Pancreas (tissue), 10 donors: Measurements from ENCODE around the gene ST6GAL1. TPM values are rescaled to one million over a fixed set of nuclear protein-coding genes. Genes with fewer than 3 reads are reported as not detected.

ENCODE experiments used
- ATAC-seq, 4 donors: fragments of 200-7000 bp; cut with Tn5 transposase; one replicate each; pipeline versions ENCODE4 v1.8.0 to v1.9.1; 2020; ENCODE audit warnings: mild to moderate bottlenecking in 4 of 4, moderate library complexity in 4 of 4
- DNase-seq, 6 donors: peaks; one replicate each; pipeline ENCODE4 v3.0.0-alpha.2; 2020
- FAIRE-seq: peaks from 2 replicates; lab custom pipeline; 2012; peaks lifted over from hg19 to GRCh38; lab: Jason Lieb, UNC
- H3K27ac ChIP-seq, 4 donors: fragments of 200-600 bp; sonication (generic); 1 replicate in 3 of 4; 2 replicates in 1 of 4; pipeline versions ENCODE4 v1.5.0 to v1.8.0; 2020
- H3K27me3 ChIP-seq, 4 donors: fragments of 200-600 bp; one replicate each; pipeline ENCODE4 v1.8.0; 2021
- H3K36me3 ChIP-seq, 3 donors: fragments of 200-600 bp; sonication (generic) in 1 of 3; one replicate each; pipeline versions ENCODE4 v1.5.0 to v1.8.0; 2020 to 2021
- H3K4me1 ChIP-seq, 3 donors: fragments of 200-600 bp; one replicate each; pipeline ENCODE4 v1.8.0; 2021
- H3K4me3 ChIP-seq, 4 donors: fragments of 200-600 bp; sonication (generic) in 2 of 4; one replicate each; pipeline versions ENCODE4 v1.5.0 to v1.8.0; 2020 to 2021
- H3K9me3 ChIP-seq, 4 donors: fragments of 200-600 bp; one replicate each; pipeline ENCODE4 v1.8.0; 2021
- CTCF ChIP-seq, 4 donors: fragments of 200-600 bp; sonication (generic) in 3 of 4; IDR thresholded peaks; one replicate each; pipeline versions ENCODE4 v1.5.0 to v1.8.0; 2021; ENCODE audit warnings: antibody characterized with exemption in 4 of 4
- WGBS, 2 donors: extraction: QIAGEN DNeasy Blood & Tissue Kit; methylation state at CpG; one replicate each; pipeline ENCODE4 v1.1.7; 2013; 5-methylcytosine and 5-hydroxymethylcytosine counted together
- intact Hi-C, 3 donors: fragments of 100-400 bp; cut with DNase I; formaldehyde crosslinking; loops; one replicate each; pipeline versions ENCODE4 v1.11.1 to v1.14.2; 2022
- polyA plus RNA-seq, 2 donors: library from polyadenylated mRNA; stranded (reverse); fragments of 200-250 nt; gene quantifications; one replicate each; pipeline ENCODE4 v1.2.3, GENCODE V29; 2013
- total RNA-seq, 6 donors: library from RNA; stranded (reverse); fragmentation: NEBNext Ultra II Directional in 4 of 6; extraction: Animal tissue kit (Norgen Biotek cat#: 25700) in 4 of 6; gene quantifications; one replicate each; pipeline versions ENCODE4 v1.2.1 to v1.2.4, GENCODE V29; 2021 to 2023
- donor health status: healthy with polysubstance abuse.
- donor health status: DM: no; HTN: no; CAD: no; lungs with moderate emphysema.
- donor health status: DM: no; HTN: no; CAD: no.
- donor health status: control.
- donor health status: control.
- donor health status: Bipolar disorder and iron deficiency.
- donor health status: DM: yes; HTN: yes; CAD: no.
- donor health status: DM: no; HTN: no; CAD: no.
- donor health status: DM: no; HTN: no; CAD: no.
- donor health status: DM: yes; HTN: yes; CAD: no.

ST6GAL1 gene
- total and polyA plus RNA-seq, 8 donors = 4.8 to 36.6 (median 8.3) TPM

GRCh38 chr3:187066228-187066995 is 136.1 kb downstream of the ST6GAL1 start:
- intact Hi-C loops = no loop called here
- DNase-seq (no peak), ATAC-seq (no peak), FAIRE-seq (no peak)
- TF ChIP-seq CTCF (IDR thresholded peaks at IDR 0.05) = no peak
- WGBS, 2 donors = 75 to 77% methylated on average over 7 of the region's 7 CpGs
- Histone ChIP-seq H3K36me3 (no peaks in the 10 kb centered on the region), H3K4me3 (no peak overlapping the region), H3K27me3 (no peaks in the 10 kb centered on the region), H3K27ac (no peak overlapping the region), H3K4me1 (peaks cover 0 to 7% (median 5%) of the 10 kb centered on the region in 3 donors), H3K9me3 (peaks cover 0 to 1% (median 0%) of the 10 kb centered on the region in 4 donors)

GRCh38 chr3:187068787-187069186 is 138.5 kb downstream of the ST6GAL1 start:
- Histone ChIP-seq H3K27me3 (no peaks in the 10 kb centered on the region), H3K4me1 (peaks cover 0 to 2% (median 0%) of the 10 kb centered on the region in 3 donors), H3K9me3 (no peaks in the 10 kb centered on the region), H3K27ac (no peak overlapping the region), H3K36me3 (no peaks in the 10 kb centered on the region), H3K4me3 (no peak overlapping the region)
- WGBS, 2 donors = 75 to 86% methylated on average over 5 of the region's 5 CpGs
- FAIRE-seq (no peak), DNase-seq (no peak), ATAC-seq (no peak)
- TF ChIP-seq CTCF (IDR thresholded peaks at IDR 0.05) = no peak
- intact Hi-C loops = no loop called here

GRCh38 chr3:187069857-187070516 is 139.7 kb downstream of the ST6GAL1 start:
- no peak for TF ChIP-seq CTCF (IDR thresholded peaks at IDR 0.05)
- H3K27me3 ChIP-seq = no peaks in the 10 kb centered on the region
- H3K4me3 ChIP-seq = no peak overlapping the region
- intact Hi-C loops = no loop called here
- ATAC-seq = no peak
- H3K9me3 ChIP-seq = no peaks in the 10 kb centered on the region
- 81 to 90% methylated on average over 7 of the region's 7 CpGs for WGBS, 2 donors
- DNase-seq = no peak
- no peaks in the 10 kb centered on the region for H3K4me1 ChIP-seq
- no peaks in the 10 kb centered on the region for H3K36me3 ChIP-seq
- no peak for FAIRE-seq
- no peak overlapping the region for H3K27ac ChIP-seq

GRCh38 chr3:187072102-187072501 is 141.8 kb downstream of the ST6GAL1 start:
- WGBS, 2 donors = 68 to 86% methylated on average over 3 of the region's 3 CpGs
- no peak for FAIRE-seq
- DNase-seq = no peak
- Histone ChIP-seq H3K27ac (no peak overlapping the region), H3K27me3 (no peaks in the 10 kb centered on the region), H3K36me3 (no peaks in the 10 kb centered on the region), H3K9me3 (no peaks in the 10 kb centered on the region), H3K4me1 (no peaks in the 10 kb centered on the region), H3K4me3 (no peak overlapping the region)
- intact Hi-C loops = no loop called here
- ATAC-seq = no peak
- no peak for TF ChIP-seq CTCF (IDR thresholded peaks at IDR 0.05)

- ATAC-seq (no peak), DNase-seq (no peak)
- no peaks in the 10 kb centered on the region for H3K36me3 ChIP-seq
Observed at GRCh38 chr3:187072511-187072910, 142.2 kb downstream of the ST6GAL1 start.

More at GRCh38 chr3:187072511-187072910, 142.2 kb downstream of the ST6GAL1 start:
- FAIRE-seq = no peak
- TF ChIP-seq CTCF (IDR thresholded peaks at IDR 0.05) = no peak
- WGBS, 2 donors = 69 to 79% methylated on average over 5 of the region's 5 CpGs
- Histone ChIP-seq H3K4me3 (no peak overlapping the region), H3K27me3 (no peaks in the 10 kb centered on the region), H3K9me3 (no peaks in the 10 kb centered on the region), H3K27ac (no peak overlapping the region), H3K4me1 (no peaks in the 10 kb centered on the region)
- intact Hi-C loops = no loop called here
